Endothelial cell of umbilical vein (primary cell): Measurements from ENCODE around the gene CYP1A2. TPM values are rescaled to one million over a fixed set of nuclear protein-coding genes. Genes with fewer than 3 reads are reported as not detected.

Experiments
- BruUV-seq: library from RNA; stranded (reverse); fragments of 400-500 nt; replicated peaks from 2 replicates; lab custom pipeline; 2021; lab: Mats Ljungman, UMichigan
- CTCF ChIA-PET: fragments of 300-600, 350-600 bp; sonication (Branson Sonifier 250); formaldehyde crosslinking; loops from one replicate; lab custom pipeline; 2021; ENCODE audit warnings: antibody characterized with exemption, inconsistent platforms; lab: Charles Lee
- POLR2A ChIA-PET: fragments of 300-600, 350-600 bp; sonication (Branson Sonifier 250); formaldehyde crosslinking; loops from one replicate; lab custom pipeline; 2021; ENCODE audit warnings: antibody characterized with exemption, inconsistent platforms; lab: Charles Lee
- DNase-seq: peaks from one replicate; pipeline ENCODE4 v3.0.0-alpha.2; 2011; ENCODE audit warnings: low read depth, low spot score
- FAIRE-seq: peaks from 2 replicates; lab custom pipeline; 2011; peaks lifted over from hg19 to GRCh38; lab: Jason Lieb, UNC
- H2AFZ ChIP-seq: 2 replicates; pipeline ENCODE4 v1.6.0; 2012; ENCODE audit warnings: low read depth, low read length, control low read depth, inconsistent platforms
- H3K27ac ChIP-seq: 2 replicates; pipeline ENCODE4 v1.5.1; 2011; ENCODE audit warnings: low read depth, mild to moderate bottlenecking, control low read depth, low read length, moderate library complexity; ENCODE audit not compliant: insufficient read depth
- H3K27me3 ChIP-seq, 2 experiments: 2 replicates each; pipeline versions ENCODE4 v1.6.0 to v1.6.1; 2011; ENCODE audit warnings: low read length in 2 of 2, mixed read lengths in 1 of 2; ENCODE audit not compliant: control insufficient read depth in 2 of 2, insufficient read depth in 2 of 2
- H3K36me3 ChIP-seq, 2 experiments: 2 replicates in 1 of 2; 3 replicates in 1 of 2; pipeline ENCODE4 v1.5.1; 2011; ENCODE audit warnings: low read length in 2 of 2, mild to moderate bottlenecking in 1 of 2, moderate library complexity in 1 of 2; ENCODE audit not compliant: control insufficient read depth in 2 of 2, insufficient read depth in 2 of 2; ENCODE audit errors: extremely low read depth in 1 of 2
- H3K4me1 ChIP-seq: 3 replicates; pipeline ENCODE4 v1.5.1; 2011; ENCODE audit warnings: mild to moderate bottlenecking, low read length; ENCODE audit not compliant: control insufficient read depth, insufficient read depth; ENCODE audit errors: extremely low read depth
- H3K4me2 ChIP-seq: 2 replicates; pipeline ENCODE4 v1.6.1; 2011; ENCODE audit warnings: low read length, control low read depth, mixed read lengths; ENCODE audit not compliant: insufficient read depth
- H3K4me3 ChIP-seq, 3 experiments: fragments of 200-600 bp in 1 of 3; sonication (generic), shearing (Covaris generic) in 1 of 3; replicated peaks in 1 of 3; 2 replicates each; pipeline ENCODE4 v1.5.1; 2011 to 2016; ENCODE audit warnings: control low read depth in 3 of 3, low read length in 3 of 3, mild to moderate bottlenecking in 2 of 3, inconsistent platforms in 1 of 3, low read depth in 1 of 3, moderate library complexity in 1 of 3; ENCODE audit not compliant: insufficient read depth in 1 of 3
- H3K79me2 ChIP-seq: 2 replicates; pipeline ENCODE4 v1.6.0; 2012; ENCODE audit warnings: low read length, inconsistent platforms; ENCODE audit not compliant: control insufficient read depth, insufficient read depth
- H3K9ac ChIP-seq: replicated peaks from 2 replicates; pipeline ENCODE3; 2011; ENCODE audit warnings: low read length, control low read depth; ENCODE audit not compliant: insufficient read depth; ENCODE audit errors: extremely low read depth
- H3K9me1 ChIP-seq: replicated peaks from 3 replicates; pipeline ENCODE4 v1.6.0; 2011; ENCODE audit warnings: mild to moderate bottlenecking, low read length; ENCODE audit not compliant: control insufficient read depth, insufficient read depth; ENCODE audit errors: extremely low read depth
- H3K9me3 ChIP-seq: replicated peaks from 2 replicates; pipeline ENCODE4 v1.5.1; 2012; ENCODE audit warnings: low read length, inconsistent platforms; ENCODE audit not compliant: control insufficient read depth, insufficient read depth
- H4K20me1 ChIP-seq: replicated peaks from 2 replicates; pipeline ENCODE3; 2011; ENCODE audit warnings: mild to moderate bottlenecking, low read length; ENCODE audit not compliant: control insufficient read depth, insufficient read depth; ENCODE audit errors: extremely low read depth
- EZH2 ChIP-seq: IDR thresholded peaks from 2 replicates; pipeline ENCODE4 v1.6.1; 2012; ENCODE audit warnings: borderline replicate concordance, low read depth, mild to moderate bottlenecking, moderate library complexity, low read length, inconsistent platforms; ENCODE audit not compliant: severe bottlenecking
- FOS ChIP-seq: IDR thresholded peaks from 2 replicates; pipeline ENCODE4 v1.6.1; 2011; ENCODE audit warnings: mild to moderate bottlenecking, low read length, moderate library complexity, borderline replicate concordance; ENCODE audit not compliant: insufficient read depth
- GATA2 ChIP-seq: IDR thresholded peaks from 2 replicates; pipeline ENCODE4 v1.7.0; 2011; ENCODE audit warnings: low read depth, mild to moderate bottlenecking, moderate library complexity, mixed read lengths, low read length; ENCODE audit not compliant: insufficient read length, insufficient read depth
- JUN ChIP-seq: IDR thresholded peaks from 2 replicates; pipeline ENCODE4 v1.6.1; 2011; ENCODE audit warnings: borderline replicate concordance, low read depth; ENCODE audit not compliant: insufficient read length, insufficient read depth
- MYC ChIP-seq: IDR thresholded peaks from one replicate; pipeline ENCODE4 v1.6.1; 2011; ENCODE audit warnings: mild to moderate bottlenecking, low read depth, low read length
- POLR2A ChIP-seq: IDR thresholded peaks from 2 replicates; pipeline ENCODE4 v1.6.1; 2012; ENCODE audit warnings: low read depth, mild to moderate bottlenecking, control low read depth, low read length
- POLR2AphosphoS5 ChIP-seq: IDR thresholded peaks from 2 replicates; pipeline ENCODE4 v1.6.1; 2012; ENCODE audit warnings: low read depth, mild to moderate bottlenecking, control low read depth, low read length, moderate library complexity; ENCODE audit not compliant: insufficient read depth
- dilution Hi-C: fragments of 300-500 bp; cut with MboI; formaldehyde crosslinking; loops from one replicate; pipeline ENCODE4 v1.15.0; 2019; ENCODE audit warnings: low sequenced_read_pairs; ENCODE audit not compliant: extremely low pct_ligation_motif_present
- intact Hi-C: fragments of 100-400 bp; cut with micrococcal nuclease; formaldehyde crosslinking; loops from one replicate; pipeline ENCODE4 v1.10.0; 2022
- polyA plus RNA-seq, 4 experiments: library from polyadenylated mRNA; depleted of rRNA in 3 of 4; stranded (reverse) in 3 of 4; unstranded in 1 of 4; fragments of >200 nt; gene quantifications; 2 replicates each; pipeline versions ENCODE4 v1.2.1 to v1.2.3, GENCODE V29; 2011 to 2012; ENCODE audit warnings: missing spikeins in 1 of 4
- total RNA-seq: library from RNA; stranded (reverse); gene quantifications from 2 replicates; pipeline ENCODE4 v1.2.3, GENCODE V29; 2021
- TF ChIP-seq, protein P1 (sequence below), 2 donors: IDR thresholded peaks; 1 replicate in 1 of 2; 2 replicates in 1 of 2; pipeline ENCODE4 v1.5.1; 2011; ENCODE audit warnings: low read length in 2 of 2, mild to moderate bottlenecking in 2 of 2, moderate library complexity in 2 of 2, control low read depth in 1 of 2, inconsistent platforms in 1 of 2, low read depth in 1 of 2; ENCODE audit not compliant: insufficient read depth in 1 of 2; ENCODE audit errors: extremely low read depth in 1 of 2
- TF ChIP-seq, protein P2 (sequence below): IDR thresholded peaks from 2 replicates; pipeline ENCODE4 v1.6.1; 2011; ENCODE audit not compliant: insufficient read depth, insufficient read length

CYP1A2 gene
- total and polyA plus RNA-seq, 2 donors (not counting 3 experiments of a cell fraction or from before 2014, with no cell fraction given), result not detected

DNA sequence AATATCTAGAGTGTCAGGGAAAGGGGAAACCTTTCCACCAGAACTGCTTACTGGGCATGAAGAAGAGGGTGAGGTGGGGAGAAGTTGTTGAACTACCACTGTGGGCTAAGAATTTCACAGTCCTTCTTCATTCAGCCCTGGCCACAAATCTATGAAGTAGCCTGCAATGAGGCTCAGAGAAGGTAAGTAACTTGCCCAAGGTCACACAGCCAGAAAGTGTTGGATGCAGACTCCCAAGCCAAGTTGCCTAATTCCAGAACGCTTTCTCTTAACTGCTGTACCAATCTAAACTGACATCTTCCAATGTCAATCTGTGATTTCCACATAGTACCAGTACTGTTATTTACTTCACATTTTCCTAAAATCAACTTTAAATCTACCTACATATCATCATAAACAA lies 25.5 kb upstream of the CYP1A2 start:
- peak; percentile 4 for FAIRE-seq
- TF ChIP-seq, protein P1, sequence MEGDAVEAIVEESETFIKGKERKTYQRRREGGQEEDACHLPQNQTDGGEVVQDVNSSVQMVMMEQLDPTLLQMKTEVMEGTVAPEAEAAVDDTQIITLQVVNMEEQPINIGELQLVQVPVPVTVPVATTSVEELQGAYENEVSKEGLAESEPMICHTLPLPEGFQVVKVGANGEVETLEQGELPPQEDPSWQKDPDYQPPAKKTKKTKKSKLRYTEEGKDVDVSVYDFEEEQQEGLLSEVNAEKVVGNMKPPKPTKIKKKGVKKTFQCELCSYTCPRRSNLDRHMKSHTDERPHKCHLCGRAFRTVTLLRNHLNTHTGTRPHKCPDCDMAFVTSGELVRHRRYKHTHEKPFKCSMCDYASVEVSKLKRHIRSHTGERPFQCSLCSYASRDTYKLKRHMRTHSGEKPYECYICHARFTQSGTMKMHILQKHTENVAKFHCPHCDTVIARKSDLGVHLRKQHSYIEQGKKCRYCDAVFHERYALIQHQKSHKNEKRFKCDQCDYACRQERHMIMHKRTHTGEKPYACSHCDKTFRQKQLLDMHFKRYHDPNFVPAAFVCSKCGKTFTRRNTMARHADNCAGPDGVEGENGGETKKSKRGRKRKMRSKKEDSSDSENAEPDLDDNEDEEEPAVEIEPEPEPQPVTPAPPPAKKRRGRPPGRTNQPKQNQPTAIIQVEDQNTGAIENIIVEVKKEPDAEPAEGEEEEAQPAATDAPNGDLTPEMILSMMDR (IDR thresholded peaks at IDR 0.05; ENCODE audit: extremely low read depth in 1 of 2, insufficient read depth in 1 of 2, low read depth in 1 of 2, low read length in 2 of 2), result no peak
- TF ChIP-seq GATA2 (no peak), FOS (no peak), MYC (no peak), JUN (no peak), POLR2AphosphoS5 (no peak), EZH2 (no peak), POLR2A (no peak)
- TF ChIP-seq, protein P2, sequence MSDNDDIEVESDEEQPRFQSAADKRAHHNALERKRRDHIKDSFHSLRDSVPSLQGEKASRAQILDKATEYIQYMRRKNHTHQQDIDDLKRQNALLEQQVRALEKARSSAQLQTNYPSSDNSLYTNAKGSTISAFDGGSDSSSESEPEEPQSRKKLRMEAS, result no peak
- intact Hi-C loops, result no loop called here

More for the DNA sequence above, 25.5 kb upstream of the CYP1A2 start:
- Histone ChIP-seq H3K27ac (no peak overlapping the region), H3K27me3 (peaks cover 0 to 2% of the 10 kb centered on the region in 2 experiments), H2AFZ (no peak overlapping the region), H3K4me2 (no peak overlapping the region), H3K36me3 (no peaks in the 10 kb centered on the region), H3K79me2 (no peaks in the 10 kb centered on the region), H3K4me1 (peaks cover 12% of the 10 kb centered on the region), H3K4me3 (no peak overlapping the region), H3K9ac (no peak overlapping the region), H3K9me3 (no peaks in the 10 kb centered on the region), H4K20me1 (no peaks in the 10 kb centered on the region), H3K9me1 (no peaks in the 10 kb centered on the region)
- no TSS peak for BruUV-seq
- dilution Hi-C loops, result no loop called here
- DNase-seq, result no peak
- ChIA-PET POLR2A (no interaction called here), CTCF (interaction anchor here (1.0 to 3.0 kb wide), 3 partner anchors 35 to 48 kb away, joined by 5 to 19 read pairs (median 7); no protein-coding TSS in a partner anchor)
